PC-3 (cell line): Measurements from ENCODE around the gene SRSF10. TPM values are rescaled to one million over a fixed set of nuclear protein-coding genes. Genes with fewer than 3 reads are reported as not detected.

Source experiments
- ATAC-seq: fragments of 200-7000 bp; cut with Tn5 transposase; 2 replicates; pipeline ENCODE4 v1.9.1; 2020; ENCODE audit warnings: mild to moderate bottlenecking, moderate library complexity
- BruUV-seq: library from RNA; stranded (reverse); fragments of 400-500 nt; replicated peaks from 2 replicates; lab custom pipeline; 2021; lab: Mats Ljungman, UMichigan
- CTCF ChIA-PET: fragments of 300-600 bp; sonication (Branson Sonifier 250); formaldehyde crosslinking; loops from one replicate; lab custom pipeline; 2022; ENCODE audit warnings: antibody characterized with exemption; lab: Charles Lee
- POLR2A ChIA-PET: fragments of 300-600 bp; sonication (Branson Sonifier 250); formaldehyde crosslinking; loops from one replicate; lab custom pipeline; 2022; ENCODE audit warnings: antibody characterized with exemption; ENCODE audit not compliant: unreplicated experiment; lab: Charles Lee
- DNase-seq: peaks from one replicate; pipeline ENCODE4 v3.0.0-alpha.2; 2015
- H2AFZ ChIP-seq: fragments of 300-600 bp; sonication (generic); 2 replicates; pipeline ENCODE4 v1.6.0; 2016; ENCODE audit warnings: antibody characterized with exemption, low read length
- H3F3A ChIP-seq: fragments of 300-600 bp; sonication (generic); one replicate; pipeline ENCODE4 v1.6.0; 2017; ENCODE audit warnings: antibody characterized with exemption, low read length, control low read depth, mild to moderate bottlenecking; ENCODE audit not compliant: unreplicated experiment
- H3K27ac ChIP-seq: fragments of 300-600 bp; sonication (generic); 2 replicates; pipeline ENCODE4 v1.5.1; 2016; ENCODE audit warnings: mild to moderate bottlenecking, low read length
- H3K27me3 ChIP-seq: fragments of 300-600 bp; sonication (generic); 2 replicates; pipeline ENCODE4 v1.6.1; 2016; ENCODE audit warnings: low read length, mixed read lengths
- H3K36me3 ChIP-seq: fragments of 300-600 bp; sonication (generic); 2 replicates; pipeline ENCODE4 v1.6.1; 2016; ENCODE audit warnings: low read depth, mixed run types, low read length, mixed read lengths
- H3K4me1 ChIP-seq: fragments of 300-600 bp; sonication (generic); 2 replicates; pipeline ENCODE4 v1.5.1; 2016; ENCODE audit warnings: low read length; ENCODE audit not compliant: insufficient read depth
- H3K4me2 ChIP-seq: fragments of 300-600 bp; sonication (generic); 2 replicates; pipeline ENCODE4 v1.6.0; 2016; ENCODE audit warnings: low read length
- H3K4me3 ChIP-seq: fragments of 300-600 bp; sonication (generic); 2 replicates; pipeline ENCODE4 v1.5.1; 2016; ENCODE audit warnings: mild to moderate bottlenecking, low read length, mixed read lengths
- H3K79me2 ChIP-seq: fragments of 300-600 bp; sonication (generic); 2 replicates; pipeline ENCODE4 v1.6.1; 2017; ENCODE audit warnings: low read length, mixed read lengths
- H3K9ac ChIP-seq: fragments of 300-600 bp; sonication (generic); 2 replicates; pipeline ENCODE4 v1.6.0; 2016; ENCODE audit warnings: mild to moderate bottlenecking, low read length
- H3K9me2 ChIP-seq: fragments of 300-600 bp; sonication (generic); replicated peaks from 2 replicates; pipeline ENCODE4 v1.6.1; 2016; ENCODE audit warnings: mixed run types, low read length, mixed read lengths
- H3K9me3 ChIP-seq: fragments of 300-600 bp; sonication (generic); 2 replicates; pipeline ENCODE4 v1.6.1; 2016; ENCODE audit warnings: low read length, mixed read lengths
- H4K20me1 ChIP-seq: fragments of 300-600 bp; sonication (generic); 2 replicates; pipeline ENCODE4 v1.6.1; 2016; ENCODE audit warnings: low read length, mixed read lengths
- EZH2 ChIP-seq: fragments of 300-600 bp; sonication (generic); IDR thresholded peaks from one replicate; pipeline ENCODE4 v1.6.1; 2017; ENCODE audit warnings: antibody characterized with exemption, mild to moderate bottlenecking, low read length; ENCODE audit not compliant: unreplicated experiment
- EZH2phosphoT487 ChIP-seq: fragments of 300-600 bp; sonication (generic); IDR thresholded peaks from 2 replicates; pipeline ENCODE4 v1.6.1; 2018; ENCODE audit warnings: mild to moderate bottlenecking, antibody characterized with exemption, low read length, borderline replicate concordance
- intact Hi-C: fragments of 100-400 bp; cut with micrococcal nuclease; formaldehyde crosslinking; loops from 2 replicates; pipeline ENCODE4 v1.9.0; 2023
- total RNA-seq: library from RNA; depleted of rRNA; stranded (reverse); fragments of >200 nt; gene quantifications from 2 replicates; pipeline ENCODE4 v1.2.3, GENCODE V29; 2014
- TF ChIP-seq, protein P1 (sequence below): fragments of 300-600 bp; sonication (generic); conservative IDR thresholded peaks from 2 replicates; pipeline ENCODE4 v1.5.1; 2017; ENCODE audit warnings: antibody characterized with exemption, low read depth, mild to moderate bottlenecking, low read length

Gene SRSF10
- total RNA-seq, 1 experiment from 2014 or later = 109 TPM

DNA sequence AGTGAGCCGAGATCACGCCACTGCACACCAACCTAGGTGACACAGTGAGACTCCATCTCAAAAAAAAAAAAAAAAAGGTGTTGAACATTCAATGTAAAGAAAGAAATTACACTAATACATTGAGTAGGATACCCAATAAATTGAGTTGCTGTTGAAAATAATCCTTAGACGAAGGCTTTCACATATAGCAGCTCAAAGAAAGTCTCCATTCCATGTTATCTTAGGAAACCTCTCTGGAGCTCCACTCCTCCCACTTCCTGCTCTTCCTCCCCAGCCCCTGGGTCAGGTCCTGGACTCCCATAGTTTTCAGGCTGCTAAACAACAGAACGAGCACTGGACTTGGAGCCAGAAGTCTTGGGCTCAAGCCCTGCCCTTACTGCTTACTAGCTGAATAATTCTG, 51.3 kb downstream of the SRSF10 start:
- Histone ChIP-seq H3K27me3 (no peaks in the 10 kb centered on the region), H3K4me2 (no peak overlapping the region), H4K20me1 (no peaks in the 10 kb centered on the region), H3K79me2 (no peaks in the 10 kb centered on the region), H3K9ac (no peak overlapping the region), H3K4me1 (no peaks in the 10 kb centered on the region), H3K9me3 (no peaks in the 10 kb centered on the region), H3F3A (no peaks in the 10 kb centered on the region), H3K27ac (no peak overlapping the region), H2AFZ (no peak overlapping the region), H3K36me3 (no peaks in the 10 kb centered on the region), H3K9me2 (no peaks in the 10 kb centered on the region), H3K4me3 (no peak overlapping the region)
- no TSS peak for BruUV-seq
- ChIA-PET POLR2A (no interaction called here), CTCF (no interaction called here)
- ATAC-seq (no peak), DNase-seq (no peak)
- TF ChIP-seq, protein P1, sequence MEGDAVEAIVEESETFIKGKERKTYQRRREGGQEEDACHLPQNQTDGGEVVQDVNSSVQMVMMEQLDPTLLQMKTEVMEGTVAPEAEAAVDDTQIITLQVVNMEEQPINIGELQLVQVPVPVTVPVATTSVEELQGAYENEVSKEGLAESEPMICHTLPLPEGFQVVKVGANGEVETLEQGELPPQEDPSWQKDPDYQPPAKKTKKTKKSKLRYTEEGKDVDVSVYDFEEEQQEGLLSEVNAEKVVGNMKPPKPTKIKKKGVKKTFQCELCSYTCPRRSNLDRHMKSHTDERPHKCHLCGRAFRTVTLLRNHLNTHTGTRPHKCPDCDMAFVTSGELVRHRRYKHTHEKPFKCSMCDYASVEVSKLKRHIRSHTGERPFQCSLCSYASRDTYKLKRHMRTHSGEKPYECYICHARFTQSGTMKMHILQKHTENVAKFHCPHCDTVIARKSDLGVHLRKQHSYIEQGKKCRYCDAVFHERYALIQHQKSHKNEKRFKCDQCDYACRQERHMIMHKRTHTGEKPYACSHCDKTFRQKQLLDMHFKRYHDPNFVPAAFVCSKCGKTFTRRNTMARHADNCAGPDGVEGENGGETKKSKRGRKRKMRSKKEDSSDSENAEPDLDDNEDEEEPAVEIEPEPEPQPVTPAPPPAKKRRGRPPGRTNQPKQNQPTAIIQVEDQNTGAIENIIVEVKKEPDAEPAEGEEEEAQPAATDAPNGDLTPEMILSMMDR = no peak
- TF ChIP-seq EZH2 (no peak), EZH2phosphoT487 (no peak)
- intact Hi-C loops = no loop called here

DNA sequence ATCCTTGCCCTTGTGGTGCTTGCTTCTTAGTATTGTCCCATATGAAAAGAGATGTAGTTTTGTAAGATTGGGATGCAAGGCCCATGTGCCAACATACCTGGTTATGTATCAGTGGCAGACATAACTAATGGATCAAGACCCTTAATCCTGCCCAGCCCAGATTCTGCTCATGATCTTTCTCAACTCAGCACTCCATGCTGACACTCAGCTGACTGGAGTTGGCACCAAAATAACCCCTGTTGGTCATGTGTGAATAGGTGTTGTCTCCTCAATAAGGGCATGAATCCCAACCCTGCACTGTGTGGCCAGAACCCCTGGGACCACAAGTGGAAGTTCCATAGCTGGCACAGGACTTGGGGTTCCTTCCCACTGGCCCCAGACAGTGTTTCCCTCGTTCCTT, 53.0 kb downstream of the SRSF10 start:
- no peak overlapping the region for H2AFZ ChIP-seq
- peaks cover 10% of the 10 kb centered on the region for H3K4me1 ChIP-seq
- no peak overlapping the region for H3K4me2 ChIP-seq
- no peaks in the 10 kb centered on the region for H3F3A ChIP-seq
- H3K9me3 ChIP-seq = no peaks in the 10 kb centered on the region
- CTCF ChIA-PET = no interaction called here
- no peak overlapping the region for H3K27ac ChIP-seq
- no peak overlapping the region for H3K4me3 ChIP-seq
- H3K27me3 ChIP-seq = no peaks in the 10 kb centered on the region
- POLR2A ChIA-PET = no interaction called here
- intact Hi-C loops = no loop called here
- no peaks in the 10 kb centered on the region for H3K79me2 ChIP-seq
- BruUV-seq = no TSS peak
- no peak for DNase-seq
- no peaks in the 10 kb centered on the region for H4K20me1 ChIP-seq
- TF ChIP-seq EZH2 (no peak), EZH2phosphoT487 (no peak)
- TF ChIP-seq, protein P1 = no peak
- no peaks in the 10 kb centered on the region for H3K36me3 ChIP-seq
- H3K9ac ChIP-seq = no peak overlapping the region
- no peak for ATAC-seq
- no peaks in the 10 kb centered on the region for H3K9me2 ChIP-seq

DNA sequence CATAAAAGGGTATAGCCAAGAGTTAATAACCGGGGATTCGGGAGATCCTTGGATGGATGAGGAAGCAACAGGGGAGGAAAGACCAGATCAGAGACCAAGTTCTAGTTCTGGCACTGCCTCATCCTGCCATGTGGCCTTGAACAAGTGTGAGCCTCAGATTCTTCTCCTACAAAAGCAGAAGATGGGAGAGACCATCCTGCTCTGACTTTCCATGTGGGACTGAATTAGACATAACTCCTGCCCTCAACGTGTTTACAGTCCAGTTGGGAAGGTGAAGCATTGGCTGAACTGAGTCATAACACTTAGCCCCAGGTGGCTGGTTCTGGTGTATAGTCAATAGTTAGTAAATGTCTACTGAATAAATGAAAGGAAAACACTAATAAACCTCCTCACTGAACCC, 54.8 kb downstream of the SRSF10 start:
- Histone ChIP-seq H3K4me2 (no peak overlapping the region), H3K9me3 (no peaks in the 10 kb centered on the region), H3K27me3 (no peaks in the 10 kb centered on the region), H3K4me1 (peaks cover 18% of the 10 kb centered on the region), H3K36me3 (no peaks in the 10 kb centered on the region), H3K9me2 (no peaks in the 10 kb centered on the region), H3K79me2 (no peaks in the 10 kb centered on the region), H3K4me3 (no peak overlapping the region), H2AFZ (no peak overlapping the region), H4K20me1 (no peaks in the 10 kb centered on the region), H3K9ac (no peak overlapping the region), H3F3A (no peaks in the 10 kb centered on the region), H3K27ac (no peak overlapping the region)
- TF ChIP-seq EZH2phosphoT487 = no peak
- TF ChIP-seq, protein P1 = no peak
- TF ChIP-seq EZH2 = no peak
- POLR2A ChIA-PET = no interaction called here
- BruUV-seq = no TSS peak
- ATAC-seq (no peak), DNase-seq (no peak)
- intact Hi-C loops = no loop called here
- CTCF ChIA-PET = no interaction called here
